Skin epidermis (tissue), 12 donors: ENCODE results near the gene SDK2.

Experiments used
- H3K27ac ChIP-seq, 21 experiments: fragments of 200-600 bp; sonication (generic) in 11 of 21; one replicate each; pipeline ENCODE4 v1.5.0; 2020; ENCODE audit warnings: mild to moderate bottlenecking in 3 of 21, inconsistent platforms in 2 of 21, moderate library complexity in 2 of 21
- H3K4me3 ChIP-seq, 7 experiments: fragments of 200-600 bp; sonication (generic) in 2 of 7; one replicate each; pipeline ENCODE4 v1.5.0; 2020; ENCODE audit warnings: inconsistent platforms in 2 of 7, mild to moderate bottlenecking in 2 of 7, moderate library complexity in 1 of 7

SDK2 gene

DNA sequence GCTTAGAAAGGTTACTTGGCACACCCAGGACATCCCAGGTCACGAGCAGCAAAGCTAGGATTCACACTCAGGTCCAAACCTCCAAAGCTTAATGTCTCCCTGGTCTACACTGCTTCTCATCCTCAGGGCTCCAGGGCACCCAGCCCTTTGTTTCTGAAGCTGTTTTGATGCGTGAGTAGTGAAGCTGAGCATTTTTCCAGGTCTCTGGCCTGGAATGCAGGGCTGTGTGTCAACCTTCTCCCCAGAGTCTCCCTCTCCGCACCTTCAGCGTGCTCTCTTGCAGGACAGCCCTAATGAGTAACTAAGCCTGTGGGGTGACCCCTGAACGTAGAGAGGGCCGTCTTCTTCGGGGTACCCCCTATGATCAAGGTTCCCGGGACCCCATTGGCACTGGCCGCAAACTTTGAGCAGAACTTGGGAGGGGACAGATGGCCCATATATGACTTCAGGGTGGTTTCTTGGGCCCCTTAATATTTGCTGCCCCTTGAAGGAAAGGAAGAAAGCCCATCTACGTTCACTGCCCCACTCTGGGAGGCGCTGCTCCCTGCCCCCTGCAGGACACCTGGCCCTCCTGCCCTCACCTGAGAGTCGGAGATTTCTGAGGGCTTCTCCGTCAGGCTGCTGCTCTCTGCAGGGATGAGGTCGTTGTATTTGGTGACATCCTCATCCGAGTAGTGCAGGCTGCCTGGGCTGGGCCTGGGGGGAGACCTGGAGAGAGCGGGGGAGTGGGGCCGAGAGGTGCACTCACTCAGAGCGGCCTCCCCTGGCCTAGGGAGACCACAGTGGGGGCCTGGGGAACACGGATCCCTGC is 296.0 kb downstream of the SDK2 start:
- no peak overlapping the region for H3K4me3 ChIP-seq
- peak overlapping the region in 7 of 21 experiments; percentile 15 to 69 (median 34) for H3K27ac ChIP-seq

DNA sequence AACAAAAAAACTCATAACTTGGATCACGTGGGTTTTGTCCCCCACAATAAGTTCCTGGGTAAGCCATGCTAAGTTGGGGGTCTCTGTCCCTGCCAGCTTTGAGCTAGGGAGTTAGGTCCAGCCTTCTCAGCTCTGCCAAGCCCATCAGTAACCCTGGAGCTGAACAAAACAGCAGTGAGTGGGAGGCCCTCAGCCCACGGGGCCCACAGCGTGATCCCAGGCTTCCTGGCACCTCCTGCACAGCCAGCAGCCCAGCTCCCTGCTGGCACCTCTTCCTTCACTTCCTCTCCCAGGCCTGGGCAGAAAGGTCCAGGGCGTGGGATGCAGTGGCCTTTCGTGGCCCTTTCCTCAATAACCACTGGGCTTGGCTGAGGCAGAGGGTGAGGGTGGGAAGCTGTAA is 296.9 kb downstream of the SDK2 start:
- peak overlapping the region in 6 of 21 experiments; percentile 6 to 69 (median 26) for H3K27ac ChIP-seq
- H3K4me3 ChIP-seq: no peak overlapping the region

DNA sequence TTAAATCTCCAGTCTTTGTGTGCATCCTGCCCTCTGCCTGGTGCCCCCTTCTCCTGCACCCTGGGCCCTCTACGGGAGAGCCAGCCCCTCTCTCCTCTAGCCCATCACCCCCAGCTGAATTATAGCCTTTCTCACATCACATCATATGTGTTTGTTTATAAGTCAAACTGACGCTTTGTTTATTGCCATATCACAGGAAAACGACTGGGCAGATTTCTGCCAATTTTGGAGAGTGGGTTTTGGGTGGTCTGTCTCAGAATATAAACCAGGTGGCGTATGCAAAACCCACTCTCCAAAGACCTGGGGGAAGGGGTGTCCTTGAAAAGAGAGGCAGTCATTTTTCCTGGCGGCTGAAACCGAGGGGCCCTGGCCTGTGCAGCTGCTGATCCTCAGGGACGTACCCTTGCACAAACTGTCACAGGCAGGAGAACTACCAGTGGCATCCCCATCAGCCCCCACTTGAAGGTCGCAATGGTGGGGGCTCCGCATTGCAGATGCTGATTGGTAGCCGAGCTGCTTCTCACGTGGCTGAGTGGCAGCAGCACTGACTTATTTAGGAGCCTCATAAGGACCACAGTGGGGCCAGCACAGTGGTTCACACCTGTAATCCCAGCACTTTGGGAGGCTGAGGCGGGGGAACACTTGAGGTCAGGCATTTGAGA is 297.6 kb downstream of the SDK2 start:
- peak overlapping the region in 2 of 21 experiments; percentile 22 to 42 for H3K27ac ChIP-seq
- H3K4me3 ChIP-seq: no peak overlapping the region

DNA sequence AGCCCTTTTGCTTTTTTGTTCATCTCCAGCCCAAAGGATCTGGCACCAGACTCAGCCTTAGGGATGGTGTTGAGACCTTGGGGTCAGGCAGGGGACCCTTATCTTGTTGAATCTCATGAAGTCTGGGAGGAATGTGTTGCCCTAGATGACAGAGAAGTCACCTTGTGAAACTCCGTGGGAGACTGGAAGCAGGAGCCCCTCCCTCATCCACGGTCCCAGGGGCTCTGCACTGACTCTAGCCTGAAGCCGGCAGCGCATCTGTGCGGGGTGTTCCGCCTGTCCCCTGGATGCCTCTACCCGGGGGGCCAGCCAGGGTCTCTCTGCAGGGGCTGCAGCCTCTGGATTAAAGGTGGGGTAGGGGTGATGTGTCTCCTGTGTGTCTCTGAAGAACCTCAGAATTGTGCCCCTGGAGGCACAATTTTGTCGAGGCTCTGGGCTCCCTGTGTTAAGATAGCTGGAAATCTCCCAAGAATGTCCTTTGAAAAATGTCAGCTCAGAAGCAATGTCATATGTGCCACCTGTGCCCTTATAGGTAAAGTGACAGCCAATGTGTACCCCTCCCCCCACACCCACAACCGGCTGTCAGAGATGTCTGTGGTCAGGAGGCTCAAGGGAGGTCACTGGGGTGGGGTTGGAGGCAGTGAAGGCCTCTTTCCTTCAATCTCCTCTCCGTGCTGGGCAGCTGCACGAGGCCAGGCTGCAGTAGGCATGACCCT is 300.3 kb downstream of the SDK2 start:
- peak overlapping the region in 12 of 21 experiments; percentile 4 to 77 (median 52) for H3K27ac ChIP-seq
- H3K4me3 ChIP-seq: no peak overlapping the region

DNA sequence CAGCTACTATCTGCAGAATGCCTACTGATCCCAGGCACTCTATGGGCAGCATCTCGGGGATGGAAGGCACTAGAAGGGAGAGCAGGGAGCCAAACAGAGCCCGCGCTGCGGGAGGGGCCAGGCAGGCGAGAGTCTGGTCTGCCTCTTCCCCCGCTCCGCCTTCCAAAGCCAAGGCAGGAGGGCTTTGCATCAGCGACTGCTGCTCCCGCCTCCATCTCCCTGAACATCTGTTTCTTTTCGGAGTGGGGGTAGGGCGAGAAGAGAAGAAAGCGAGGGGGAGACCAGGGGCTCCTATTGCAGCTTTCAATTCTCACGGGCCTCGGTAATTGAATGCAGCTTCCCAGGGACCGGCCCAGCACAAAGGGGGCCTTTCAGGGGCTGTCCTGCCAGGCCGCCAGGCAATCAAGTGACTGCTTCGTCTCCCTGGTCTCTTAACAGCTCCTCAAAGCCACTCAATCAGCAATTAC is 301.0 kb downstream of the SDK2 start:
- Histone ChIP-seq H3K4me3 (no peak overlapping the region), H3K27ac (peak overlapping the region in 16 of 21 experiments; percentile 4 to 77 (median 62))

DNA sequence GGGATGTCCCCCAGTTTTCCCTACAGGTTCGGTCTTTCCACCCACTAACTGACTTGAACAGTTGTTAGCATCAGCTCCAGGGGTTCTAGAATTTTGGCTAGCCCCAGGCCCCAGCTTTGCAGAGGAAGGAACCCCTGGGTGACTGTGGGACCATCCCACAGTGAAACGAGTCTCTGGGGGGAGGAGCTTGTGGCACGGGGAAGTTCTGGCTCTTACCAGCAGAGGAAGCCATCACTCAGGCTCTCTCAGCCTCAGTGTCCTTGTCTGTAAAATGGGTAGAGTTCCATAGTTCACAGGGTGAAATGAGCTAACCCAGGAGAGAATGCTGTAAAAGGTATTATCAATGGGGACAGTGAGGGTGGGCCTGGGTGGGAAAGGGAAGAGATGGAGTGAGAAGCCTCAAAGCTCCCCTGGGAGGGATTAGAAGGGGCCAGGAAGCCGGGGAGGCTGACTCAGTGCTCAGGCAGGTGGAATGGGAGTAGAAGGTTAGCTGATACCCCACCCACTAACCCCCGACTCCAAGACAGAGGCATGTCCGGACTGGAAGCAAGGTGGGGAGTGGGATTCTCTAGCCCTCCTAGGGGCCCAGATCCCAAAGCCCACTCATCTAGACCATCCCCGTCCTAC is 301.6 kb downstream of the SDK2 start:
- peak overlapping the region in 15 of 21 experiments; percentile 4 to 77 (median 63) for H3K27ac ChIP-seq
- H3K4me3 ChIP-seq: no peak overlapping the region

DNA sequence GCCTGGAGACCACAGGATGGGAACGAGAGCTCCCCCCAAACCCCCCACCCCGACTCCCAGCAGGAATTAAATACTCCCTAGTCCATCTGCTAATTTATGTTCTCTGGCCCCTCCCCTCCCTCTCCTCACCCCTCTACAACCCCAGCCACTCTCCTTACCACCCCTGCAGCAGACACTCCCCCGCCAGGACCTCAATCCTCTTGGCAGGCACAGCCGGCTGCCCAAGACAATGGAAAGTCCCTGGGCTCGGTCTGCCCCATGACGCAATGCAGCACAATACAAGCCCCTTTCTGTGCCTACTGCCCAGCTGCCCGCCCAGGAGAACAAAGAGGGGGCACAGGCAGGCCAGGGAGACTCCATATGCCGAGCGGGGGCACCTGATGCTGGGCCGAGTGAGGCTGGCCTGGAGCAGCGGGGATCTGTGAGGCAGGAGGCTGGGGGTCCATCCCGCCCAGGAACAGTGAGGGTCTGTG is 302.2 kb downstream of the SDK2 start:
- H3K4me3 ChIP-seq: no peak overlapping the region
- H3K27ac ChIP-seq: peak overlapping the region in 14 of 21 experiments; percentile 7 to 77 (median 64)

DNA sequence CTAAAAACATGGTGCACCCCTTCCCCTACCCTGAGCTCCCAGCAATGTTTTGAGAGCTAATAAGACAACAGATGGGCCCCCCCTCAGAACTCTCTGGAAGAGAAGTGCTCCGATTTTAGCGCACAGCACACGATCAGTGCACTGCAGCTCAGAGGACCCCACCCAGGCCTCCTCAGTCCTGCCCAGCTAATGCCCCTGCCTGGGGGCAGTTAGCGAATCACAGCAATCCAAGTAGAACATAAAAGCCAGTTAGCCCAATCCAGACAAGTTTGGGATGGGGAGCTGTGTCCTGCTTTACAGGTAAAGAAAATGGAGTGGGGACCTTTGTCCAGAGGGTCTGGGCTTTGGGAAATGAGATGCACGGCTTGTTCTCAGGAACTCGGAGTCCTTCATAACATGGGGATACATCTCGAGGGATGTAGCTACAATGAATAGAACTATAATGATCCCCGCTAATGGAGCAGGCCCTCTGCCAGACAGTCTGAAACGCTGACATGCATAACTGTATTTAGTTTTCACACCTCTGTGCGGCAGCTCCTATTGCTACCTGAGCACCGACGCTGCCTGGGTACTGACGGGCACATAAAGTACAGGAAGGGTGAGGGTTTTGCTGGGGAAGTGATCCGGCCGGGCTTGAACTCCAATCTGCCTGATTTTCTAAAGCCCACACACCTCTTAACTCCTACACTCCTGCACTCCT is 302.7 kb downstream of the SDK2 start:
- peak overlapping the region in 11 of 21 experiments; percentile 21 to 77 (median 65) for H3K27ac ChIP-seq
- no peak overlapping the region for H3K4me3 ChIP-seq

DNA sequence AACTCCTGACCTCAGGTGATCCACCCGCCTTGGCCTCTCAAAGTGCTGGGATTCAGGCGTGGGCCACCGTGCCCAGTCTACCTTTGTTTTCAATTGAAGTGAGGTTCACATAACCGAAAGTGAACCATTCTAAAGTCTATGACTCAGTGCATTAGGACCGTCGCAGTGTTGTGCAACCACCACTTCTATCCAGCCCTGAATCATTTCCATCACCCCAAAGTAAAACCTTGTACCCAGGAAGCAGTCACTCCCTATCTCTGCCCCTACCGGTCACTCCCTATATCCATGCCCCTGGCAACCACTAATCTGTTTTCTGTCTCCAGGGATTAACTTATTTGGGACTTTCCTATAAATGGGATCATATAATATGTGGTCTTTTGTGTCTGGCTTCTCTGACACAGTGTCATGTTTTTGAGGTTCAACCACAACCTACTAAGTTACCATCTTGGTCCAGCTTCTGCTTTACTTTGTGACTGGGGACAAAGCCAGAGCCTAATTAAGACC is 304.1 kb downstream of the SDK2 start:
- Histone ChIP-seq H3K27ac (peak overlapping the region in 17 of 21 experiments; percentile 7 to 81 (median 50)), H3K4me3 (no peak overlapping the region)

DNA sequence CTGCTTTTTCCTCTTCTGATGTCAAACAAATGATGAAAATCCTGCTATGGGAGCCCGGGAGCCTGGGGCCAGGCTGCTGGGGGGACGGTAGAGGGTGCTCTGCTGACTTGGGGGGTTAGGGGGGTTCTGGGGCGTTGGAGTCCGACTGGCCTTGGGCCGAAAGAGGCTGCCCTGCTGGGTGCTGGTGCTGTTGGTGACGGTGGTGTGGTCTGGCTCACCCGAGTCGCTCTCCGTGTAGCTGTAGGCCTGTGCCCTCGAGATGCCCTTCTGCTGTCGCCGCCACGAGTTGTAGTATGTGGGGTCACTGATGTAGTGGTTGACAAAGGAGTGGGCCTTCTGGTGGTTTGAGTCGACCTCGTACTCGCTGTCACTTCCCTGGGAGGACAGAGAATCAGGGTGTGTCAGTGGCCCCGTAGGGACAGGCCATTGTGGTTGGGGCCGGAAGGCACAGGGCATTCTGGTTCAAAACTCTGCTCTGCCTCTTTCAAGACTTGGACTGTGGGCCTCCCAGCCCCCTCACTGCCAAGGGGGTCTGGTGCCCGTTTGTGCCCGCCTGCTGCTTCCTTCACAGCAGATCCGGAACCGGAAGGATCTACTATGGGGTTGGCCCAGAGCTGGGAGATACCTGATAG is 305.6 kb downstream of the SDK2 start:
- Histone ChIP-seq H3K27ac (peak overlapping the region in 9 of 21 experiments; percentile 24 to 81 (median 69)), H3K4me3 (no peak overlapping the region)

DNA sequence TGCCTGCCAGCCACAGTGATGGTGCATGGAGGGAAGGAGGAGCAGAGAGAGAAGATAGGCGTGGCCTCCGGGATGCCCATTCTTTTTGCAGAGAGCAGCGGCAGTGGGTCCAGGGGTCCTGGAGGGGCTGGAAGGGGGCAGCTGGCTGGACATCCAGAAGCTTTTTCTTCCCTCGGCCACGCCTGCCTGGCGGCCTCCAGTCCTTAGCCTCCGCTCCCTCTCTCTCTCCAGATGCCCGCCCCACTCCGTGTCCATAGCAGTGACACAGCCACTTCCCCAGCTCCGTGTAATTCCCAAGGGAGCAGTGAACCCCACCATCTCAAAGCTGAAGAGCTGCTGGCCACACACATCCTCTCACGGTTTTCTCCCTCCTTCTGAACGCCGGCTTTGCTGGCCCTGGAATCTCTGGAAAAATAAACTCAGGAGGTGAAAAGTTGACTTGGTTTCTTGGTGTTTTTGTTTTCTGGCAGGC is 306.2 kb downstream of the SDK2 start:
- Histone ChIP-seq H3K4me3 (no peak overlapping the region), H3K27ac (peak overlapping the region in 11 of 21 experiments; percentile 24 to 81 (median 69))

DNA sequence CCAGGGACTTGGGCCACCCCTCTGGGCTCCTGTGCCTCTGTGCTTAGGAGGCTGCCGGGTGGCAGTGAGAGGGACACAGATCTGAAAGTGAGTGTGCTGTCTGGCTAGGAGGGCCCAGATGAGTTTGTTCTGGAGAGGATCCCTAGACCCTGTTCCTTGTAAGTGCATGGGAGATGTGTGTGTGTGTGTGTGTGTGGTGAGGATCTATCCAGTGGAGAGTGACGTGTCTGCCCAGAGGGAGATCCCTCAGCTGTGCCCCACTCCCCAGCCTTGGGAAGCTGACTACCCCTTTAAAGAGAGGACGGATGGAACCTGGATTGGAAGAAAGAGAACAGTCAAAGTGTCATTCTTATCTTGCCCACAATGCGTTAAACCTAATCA is 306.9 kb downstream of the SDK2 start:
- Histone ChIP-seq H3K27ac (peak overlapping the region in 11 of 21 experiments; percentile 28 to 85 (median 57)), H3K4me3 (no peak overlapping the region)

DNA sequence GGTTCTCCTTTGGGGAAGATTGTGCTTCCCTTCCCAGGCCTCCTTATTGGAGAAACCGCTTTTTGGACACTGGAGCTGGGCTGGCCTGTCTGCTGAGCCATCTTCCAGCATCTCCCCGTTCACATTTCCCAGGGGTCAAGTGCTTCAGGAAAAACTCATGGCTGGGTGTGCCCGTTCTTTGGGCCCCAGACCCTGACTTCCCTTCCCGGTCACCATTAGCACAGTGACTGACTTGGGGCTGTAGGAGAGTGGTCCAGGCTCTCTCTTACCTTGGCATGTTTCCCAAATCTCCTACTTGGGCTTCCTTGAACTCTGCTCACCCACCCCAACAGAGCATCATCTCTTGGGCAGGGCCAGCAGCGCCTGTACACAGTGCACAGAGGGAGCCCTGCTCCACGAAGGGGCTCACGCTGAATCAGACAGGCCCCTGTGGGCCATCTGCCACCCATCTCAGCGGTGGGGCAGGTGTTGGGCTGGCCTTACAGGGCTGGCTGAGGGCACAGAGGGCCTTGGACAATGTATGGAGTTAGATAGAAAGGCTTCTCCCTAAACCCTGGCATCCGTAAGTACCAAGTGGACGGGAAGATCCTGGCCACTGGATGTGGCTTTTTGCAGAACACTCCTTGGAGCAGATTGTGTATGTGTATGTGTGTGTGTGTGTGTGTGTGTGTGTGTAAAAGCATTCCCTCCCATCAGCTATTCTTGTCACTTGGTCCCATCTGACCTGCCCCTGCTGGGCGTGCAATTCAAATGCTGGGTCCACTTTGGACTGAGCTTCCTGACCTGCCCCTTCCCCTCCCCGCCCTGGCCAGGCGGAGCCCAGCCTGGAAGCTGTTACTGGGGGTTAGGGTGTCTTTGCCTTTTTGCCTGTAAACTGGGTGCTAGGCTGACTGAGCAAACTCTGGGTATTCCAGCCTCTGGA is 307.6 kb downstream of the SDK2 start:
- no peak overlapping the region for H3K4me3 ChIP-seq
- peak overlapping the region in 19 of 21 experiments; percentile 32 to 85 (median 57) for H3K27ac ChIP-seq

DNA sequence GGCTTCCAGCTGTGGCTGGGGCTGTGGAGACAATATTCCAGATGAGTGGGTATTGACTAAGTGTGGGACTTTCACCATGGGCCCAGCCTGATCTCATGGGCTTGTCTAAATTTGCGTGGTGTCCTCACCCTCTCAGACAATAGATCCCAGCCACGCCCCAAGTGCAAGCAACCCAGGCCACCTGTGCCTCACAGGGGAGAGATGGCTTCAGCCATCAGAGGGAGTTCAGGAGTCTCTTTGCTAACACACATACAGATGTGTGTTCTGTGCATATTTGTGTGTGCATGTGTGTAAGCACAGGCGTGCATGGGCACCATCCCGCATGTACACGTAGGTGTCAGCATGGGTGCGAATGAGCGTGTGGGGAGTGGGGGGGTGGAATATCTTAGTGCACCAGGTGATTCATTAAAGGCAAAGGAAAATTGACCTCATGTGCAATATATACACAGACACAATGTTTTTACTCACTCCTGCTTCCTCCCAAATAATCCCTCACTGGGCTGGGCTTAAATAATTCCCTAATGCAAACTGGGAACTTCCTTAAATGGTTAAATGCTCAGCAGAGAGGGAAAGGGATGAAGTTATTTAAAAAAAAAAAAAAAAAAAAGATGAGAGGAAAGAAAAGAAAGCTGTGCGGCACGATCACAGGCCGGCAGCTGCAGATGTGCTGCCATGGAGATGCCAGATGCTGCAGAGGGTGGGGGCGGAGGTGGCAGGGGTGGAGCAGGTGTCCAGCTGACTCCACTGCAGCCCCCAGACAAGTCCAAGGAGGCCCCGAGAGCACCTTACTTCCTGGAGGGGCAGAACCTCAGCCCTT is 308.4 kb downstream of the SDK2 start:
- H3K27ac ChIP-seq: peak overlapping the region in 19 of 21 experiments; percentile 31 to 85 (median 73)

DNA sequence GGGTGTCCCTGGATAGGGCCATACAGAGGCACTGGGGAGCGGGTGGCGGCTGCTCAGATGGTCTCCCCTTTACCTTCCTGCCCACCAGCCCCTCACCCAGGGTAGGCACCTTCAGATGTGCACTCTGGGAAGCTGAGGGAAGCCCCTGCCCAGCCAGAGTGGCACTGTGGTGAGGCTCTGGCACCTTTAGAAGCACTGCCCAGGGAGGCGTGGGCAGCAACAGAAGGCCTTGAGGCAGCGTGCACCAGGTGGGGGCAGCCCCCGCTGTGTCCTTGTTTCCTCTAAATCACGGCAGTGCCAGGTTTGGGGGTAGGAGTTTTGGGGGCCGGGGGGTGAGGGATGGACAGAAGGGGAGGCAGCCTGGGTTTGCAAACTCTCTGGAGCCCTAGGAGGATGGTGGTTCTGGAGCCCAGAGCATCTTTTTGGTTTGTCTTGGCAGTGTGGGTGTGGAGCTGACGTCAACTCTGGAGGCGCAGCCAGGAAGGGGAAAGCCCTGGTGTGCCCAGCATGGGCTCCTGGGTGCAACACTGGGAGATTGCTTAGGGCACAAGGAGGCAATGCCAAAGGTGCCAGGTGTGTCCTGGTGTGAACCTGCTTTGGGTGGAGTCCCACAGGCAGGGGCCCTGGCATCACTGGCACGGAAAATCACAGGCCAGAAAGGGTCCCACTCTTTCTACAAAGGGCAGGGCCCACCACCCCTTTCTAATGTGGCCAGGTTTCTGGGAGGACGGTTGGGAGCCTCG is 309.3 kb downstream of the SDK2 start:
- Histone ChIP-seq H3K4me3 (no peak overlapping the region), H3K27ac (peak overlapping the region in 19 of 21 experiments; percentile 14 to 85 (median 73))

More for the DNA sequence above, 308.4 kb downstream of the SDK2 start:
- H3K4me3 ChIP-seq: no peak overlapping the region
